ENCODE measurements around the gene TMPRSS11B.

- no peak for TF ChIP-seq CTCF (IDR thresholded peaks at IDR 0.05 in 8 of 11, conservative IDR thresholded peaks at IDR 0.05 in 3 of 11)
- no peak for TF ChIP-seq POLR2AphosphoS5 (IDR thresholded peaks at IDR 0.05)
- no peak for TF ChIP-seq POLR2A (IDR thresholded peaks at IDR 0.05)
These were observed 64.5 kb downstream of the TMPRSS11B start for GRCh38 chr4:68180849-68181526.
